ENCODE measurements around the gene OSBPL2. TPM values are rescaled to one million over a fixed set of nuclear protein-coding genes. Genes with fewer than 3 reads are reported as not detected.

Gene OSBPL2
- total RNA-seq, 1 donor from 2014 or later: 55.3 TPM

DNA sequence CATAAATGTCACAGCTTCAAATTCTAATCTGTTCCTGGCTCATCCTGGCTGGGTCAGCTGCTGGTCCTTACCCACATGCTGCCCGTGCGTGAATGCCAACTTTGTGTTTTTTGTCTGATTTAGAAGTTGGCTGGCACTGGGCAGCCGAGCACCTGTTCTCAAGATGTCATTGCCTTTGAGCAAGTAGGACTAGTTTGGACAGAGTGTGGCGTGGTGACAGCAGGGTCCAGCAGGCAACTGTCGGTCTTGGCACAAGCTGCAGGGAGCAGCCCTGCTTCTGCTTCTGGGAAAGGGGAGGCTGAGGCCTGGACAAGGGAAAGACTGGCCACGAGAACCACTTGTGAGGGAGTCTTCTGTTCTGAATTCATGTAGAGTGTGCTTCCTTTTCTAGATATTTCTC, 38.1 kb downstream of the OSBPL2 start:
- DNase-seq: peak; percentile 43
- peaks cover 21% of the 10 kb centered on the region for H3K4me1 ChIP-seq
- intact Hi-C loops (cut with micrococcal nuclease): no loop called here
- H3K36me3 ChIP-seq: peaks cover 65% of the 10 kb centered on the region
- H3K9me3 ChIP-seq (replicated peaks): no peaks in the 10 kb centered on the region
- H3K27me3 ChIP-seq (ENCODE audit: low read depth): no peaks in the 10 kb centered on the region
- TF ChIP-seq, protein P1, sequence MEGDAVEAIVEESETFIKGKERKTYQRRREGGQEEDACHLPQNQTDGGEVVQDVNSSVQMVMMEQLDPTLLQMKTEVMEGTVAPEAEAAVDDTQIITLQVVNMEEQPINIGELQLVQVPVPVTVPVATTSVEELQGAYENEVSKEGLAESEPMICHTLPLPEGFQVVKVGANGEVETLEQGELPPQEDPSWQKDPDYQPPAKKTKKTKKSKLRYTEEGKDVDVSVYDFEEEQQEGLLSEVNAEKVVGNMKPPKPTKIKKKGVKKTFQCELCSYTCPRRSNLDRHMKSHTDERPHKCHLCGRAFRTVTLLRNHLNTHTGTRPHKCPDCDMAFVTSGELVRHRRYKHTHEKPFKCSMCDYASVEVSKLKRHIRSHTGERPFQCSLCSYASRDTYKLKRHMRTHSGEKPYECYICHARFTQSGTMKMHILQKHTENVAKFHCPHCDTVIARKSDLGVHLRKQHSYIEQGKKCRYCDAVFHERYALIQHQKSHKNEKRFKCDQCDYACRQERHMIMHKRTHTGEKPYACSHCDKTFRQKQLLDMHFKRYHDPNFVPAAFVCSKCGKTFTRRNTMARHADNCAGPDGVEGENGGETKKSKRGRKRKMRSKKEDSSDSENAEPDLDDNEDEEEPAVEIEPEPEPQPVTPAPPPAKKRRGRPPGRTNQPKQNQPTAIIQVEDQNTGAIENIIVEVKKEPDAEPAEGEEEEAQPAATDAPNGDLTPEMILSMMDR (IDR thresholded peaks at IDR 0.05; ENCODE audit: borderline replicate concordance): no peak
- peak overlapping the region; percentile 65 for H3K27ac ChIP-seq (replicated peaks)
- H3K4me3 ChIP-seq: no peak overlapping the region

DNA sequence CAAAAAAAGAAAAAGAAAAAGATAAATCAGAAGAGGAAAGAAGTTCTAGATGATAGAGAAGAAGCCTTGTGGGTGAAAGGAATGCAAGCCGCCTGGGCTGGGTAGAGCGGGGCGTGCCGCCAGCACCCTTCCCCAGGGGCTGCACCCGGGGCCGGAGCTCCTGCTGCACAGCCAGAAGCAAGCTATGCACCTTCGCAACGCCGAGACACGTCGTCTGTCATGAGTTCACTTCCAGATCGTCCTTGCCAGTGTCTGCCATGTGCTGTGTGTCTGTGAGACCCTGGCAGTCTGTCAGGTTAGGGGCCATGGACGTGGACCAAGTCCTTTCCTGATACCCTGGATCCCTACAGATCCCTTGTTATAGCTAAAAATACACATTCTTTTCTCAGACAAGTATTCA, 38.9 kb downstream of the OSBPL2 start:
- Histone ChIP-seq H3K27me3 (ENCODE audit: low read depth) (no peaks in the 10 kb centered on the region), H3K9me3 (replicated peaks) (no peaks in the 10 kb centered on the region), H3K4me3 (no peak overlapping the region), H3K4me1 (peaks cover 24% of the 10 kb centered on the region), H3K27ac (replicated peaks) (peak overlapping the region; percentile 65), H3K36me3 (peaks cover 66% of the 10 kb centered on the region)
- TF ChIP-seq, protein P1 (IDR thresholded peaks at IDR 0.05; ENCODE audit: borderline replicate concordance): no peak
- intact Hi-C loops (cut with micrococcal nuclease): no loop called here
- no peak for DNase-seq

DNA sequence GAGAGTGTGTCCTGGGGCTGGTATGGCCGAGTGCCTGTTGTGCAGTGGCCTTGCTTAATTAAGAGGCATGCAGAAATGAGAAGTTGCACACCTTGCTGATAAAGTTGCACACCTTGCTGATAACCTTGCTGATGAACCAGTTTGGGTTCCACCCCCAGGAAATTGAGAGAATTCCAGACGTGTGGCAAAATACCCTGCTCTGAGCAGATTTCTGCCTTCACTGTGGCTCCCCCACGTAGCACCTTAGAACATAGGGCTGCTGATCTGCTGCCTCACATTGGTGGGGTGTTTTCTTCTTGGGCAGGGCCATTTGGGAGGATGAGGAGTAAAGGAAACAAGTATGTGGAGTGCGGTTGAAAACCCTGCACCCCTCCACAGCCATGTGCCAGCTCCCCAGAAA, 42.0 kb downstream of the OSBPL2 start:
- no peaks in the 10 kb centered on the region for H3K27me3 ChIP-seq (ENCODE audit: low read depth)
- intact Hi-C loops (cut with micrococcal nuclease): no loop called here
- TF ChIP-seq, protein P1 (IDR thresholded peaks at IDR 0.05; ENCODE audit: borderline replicate concordance): no peak
- H3K4me1 ChIP-seq: peaks cover 52% of the 10 kb centered on the region
- no peak overlapping the region for H3K27ac ChIP-seq (replicated peaks)
- peaks cover 59% of the 10 kb centered on the region for H3K36me3 ChIP-seq
- no peaks in the 10 kb centered on the region for H3K9me3 ChIP-seq (replicated peaks)
- DNase-seq: no peak
- H3K4me3 ChIP-seq: no peak overlapping the region

DNA sequence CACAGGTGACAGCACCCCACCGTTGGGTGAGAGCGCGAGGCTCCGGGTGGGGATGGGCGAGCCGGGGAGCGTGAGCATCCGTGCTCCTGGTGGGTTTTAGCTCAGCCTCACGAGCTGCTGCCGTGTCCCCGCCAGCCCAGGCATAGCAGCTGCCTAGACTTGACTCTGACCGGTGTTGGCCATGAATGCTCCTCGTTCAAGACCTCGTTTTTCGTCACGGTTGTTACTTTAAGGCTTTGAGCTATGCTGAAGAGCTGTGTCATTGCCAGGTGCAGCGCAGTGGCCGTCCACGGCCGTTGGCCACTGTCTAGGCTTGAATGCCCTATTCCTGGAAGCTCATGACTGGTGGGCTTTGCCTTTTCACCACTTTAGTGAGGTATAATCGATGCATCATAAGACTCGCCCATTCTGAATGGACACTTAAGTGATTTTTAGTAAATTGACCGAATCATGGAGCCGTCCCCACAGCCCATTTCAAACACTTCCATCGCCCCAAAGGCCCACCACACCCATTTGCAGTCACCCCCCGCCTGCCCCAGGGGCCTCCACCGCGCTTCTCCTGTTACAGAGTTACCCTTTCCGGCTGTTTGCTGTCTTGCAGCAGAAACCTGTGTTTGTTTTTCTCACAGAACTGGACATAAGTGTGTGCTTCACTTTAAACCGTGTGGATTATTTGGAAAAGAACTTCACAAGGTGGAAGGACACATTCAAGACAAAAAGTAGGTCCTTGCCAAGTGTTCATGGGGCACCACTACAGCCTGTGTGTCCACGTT, 43.0 kb downstream of the OSBPL2 start:
- H3K9me3 ChIP-seq (replicated peaks): no peaks in the 10 kb centered on the region
- H3K4me1 ChIP-seq: peaks cover 57% of the 10 kb centered on the region
- TF ChIP-seq, protein P1 (IDR thresholded peaks at IDR 0.05; ENCODE audit: borderline replicate concordance): no peak
- H3K27ac ChIP-seq (replicated peaks): peak overlapping the region; percentile 88
- H3K27me3 ChIP-seq (ENCODE audit: low read depth): no peaks in the 10 kb centered on the region
- H3K36me3 ChIP-seq: peaks cover 63% of the 10 kb centered on the region
- no peak for DNase-seq
- intact Hi-C loops (cut with micrococcal nuclease): no loop called here
- H3K4me3 ChIP-seq: no peak overlapping the region

DNA sequence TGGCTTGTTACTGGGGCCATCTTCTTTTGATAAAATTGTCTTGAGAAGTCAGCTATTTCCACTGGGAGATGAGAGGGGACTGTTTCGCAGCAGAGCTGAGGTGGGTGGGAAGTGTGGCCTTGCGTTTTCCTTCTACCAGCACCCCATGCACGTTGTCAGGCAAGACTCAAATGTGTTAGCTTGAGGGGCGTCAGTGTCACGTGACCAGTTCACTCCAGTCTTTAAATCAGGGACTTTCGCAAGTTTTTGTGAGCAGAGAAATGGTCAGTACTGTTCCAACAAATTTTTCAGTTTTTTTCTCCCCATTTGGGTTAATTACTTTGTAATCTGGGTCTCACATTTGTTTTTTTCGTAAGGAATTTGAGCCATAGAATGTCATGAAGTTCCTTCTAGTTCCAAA, 43.8 kb downstream of the OSBPL2 start:
- H3K9me3 ChIP-seq (replicated peaks): no peaks in the 10 kb centered on the region
- H3K36me3 ChIP-seq: peaks cover 69% of the 10 kb centered on the region
- no peaks in the 10 kb centered on the region for H3K27me3 ChIP-seq (ENCODE audit: low read depth)
- intact Hi-C loops (cut with micrococcal nuclease): no loop called here
- no peak for DNase-seq
- no peak overlapping the region for H3K4me3 ChIP-seq
- H3K4me1 ChIP-seq: peaks cover 57% of the 10 kb centered on the region
- H3K27ac ChIP-seq (replicated peaks): peak overlapping the region; percentile 88
- TF ChIP-seq, protein P1 (IDR thresholded peaks at IDR 0.05; ENCODE audit: borderline replicate concordance): no peak

Measured in left ventricle myocardium inferior (tissue), 1 donor.